ENCODE data around the gene NLRP4.

NLRP4 gene, protein sequence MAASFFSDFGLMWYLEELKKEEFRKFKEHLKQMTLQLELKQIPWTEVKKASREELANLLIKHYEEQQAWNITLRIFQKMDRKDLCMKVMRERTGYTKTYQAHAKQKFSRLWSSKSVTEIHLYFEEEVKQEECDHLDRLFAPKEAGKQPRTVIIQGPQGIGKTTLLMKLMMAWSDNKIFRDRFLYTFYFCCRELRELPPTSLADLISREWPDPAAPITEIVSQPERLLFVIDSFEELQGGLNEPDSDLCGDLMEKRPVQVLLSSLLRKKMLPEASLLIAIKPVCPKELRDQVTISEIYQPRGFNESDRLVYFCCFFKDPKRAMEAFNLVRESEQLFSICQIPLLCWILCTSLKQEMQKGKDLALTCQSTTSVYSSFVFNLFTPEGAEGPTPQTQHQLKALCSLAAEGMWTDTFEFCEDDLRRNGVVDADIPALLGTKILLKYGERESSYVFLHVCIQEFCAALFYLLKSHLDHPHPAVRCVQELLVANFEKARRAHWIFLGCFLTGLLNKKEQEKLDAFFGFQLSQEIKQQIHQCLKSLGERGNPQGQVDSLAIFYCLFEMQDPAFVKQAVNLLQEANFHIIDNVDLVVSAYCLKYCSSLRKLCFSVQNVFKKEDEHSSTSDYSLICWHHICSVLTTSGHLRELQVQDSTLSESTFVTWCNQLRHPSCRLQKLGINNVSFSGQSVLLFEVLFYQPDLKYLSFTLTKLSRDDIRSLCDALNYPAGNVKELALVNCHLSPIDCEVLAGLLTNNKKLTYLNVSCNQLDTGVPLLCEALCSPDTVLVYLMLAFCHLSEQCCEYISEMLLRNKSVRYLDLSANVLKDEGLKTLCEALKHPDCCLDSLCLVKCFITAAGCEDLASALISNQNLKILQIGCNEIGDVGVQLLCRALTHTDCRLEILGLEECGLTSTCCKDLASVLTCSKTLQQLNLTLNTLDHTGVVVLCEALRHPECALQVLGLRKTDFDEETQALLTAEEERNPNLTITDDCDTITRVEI

DNA sequence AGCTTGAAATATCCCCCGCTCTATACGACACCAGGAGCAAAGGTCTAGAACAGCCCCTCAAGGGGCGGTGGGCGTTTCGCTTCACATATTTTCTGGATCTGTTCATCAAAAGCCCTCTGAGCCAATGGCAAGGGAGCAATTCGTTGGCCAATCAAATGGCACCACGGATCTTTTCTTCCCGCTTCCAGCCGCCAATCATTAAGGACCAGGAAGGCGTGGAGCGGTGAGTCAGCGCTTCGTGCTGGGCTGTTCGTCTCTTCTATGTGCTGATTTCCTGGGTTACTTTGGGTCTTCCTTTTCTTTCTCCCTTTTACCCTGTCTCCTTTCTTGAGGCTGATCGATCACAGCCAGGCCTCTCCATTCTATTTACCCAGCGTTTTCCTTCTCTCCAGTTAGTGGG, at the start of gene NLRP4:
Gene NLRP4 (plus strand): TSS at position 201 of the 400 bp plus-strand sequence. CDS start 15,541 bp downstream, outside the sequence.
- no peak for DNase-seq

DNA sequence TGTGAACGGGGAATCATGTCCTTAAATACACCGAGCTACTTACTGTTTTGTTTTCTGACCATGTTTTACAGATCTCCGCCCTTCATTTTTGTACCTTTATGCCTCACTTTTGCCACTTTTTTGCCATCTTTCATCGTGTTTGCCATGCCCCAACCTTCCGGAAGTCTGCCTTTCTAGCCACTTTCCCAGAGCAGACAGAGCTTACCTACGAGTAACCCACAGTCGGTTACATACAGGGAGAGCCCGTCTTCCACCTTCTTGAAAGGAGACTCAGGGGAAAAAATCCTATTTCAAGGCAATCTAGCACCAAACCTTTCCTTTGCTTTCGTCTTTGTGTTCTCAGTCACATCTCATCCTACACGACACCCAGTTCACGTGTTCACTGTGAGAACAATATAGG, 41.3 kb upstream of the NLRP4 start:
- no peak for DNase-seq

DNA sequence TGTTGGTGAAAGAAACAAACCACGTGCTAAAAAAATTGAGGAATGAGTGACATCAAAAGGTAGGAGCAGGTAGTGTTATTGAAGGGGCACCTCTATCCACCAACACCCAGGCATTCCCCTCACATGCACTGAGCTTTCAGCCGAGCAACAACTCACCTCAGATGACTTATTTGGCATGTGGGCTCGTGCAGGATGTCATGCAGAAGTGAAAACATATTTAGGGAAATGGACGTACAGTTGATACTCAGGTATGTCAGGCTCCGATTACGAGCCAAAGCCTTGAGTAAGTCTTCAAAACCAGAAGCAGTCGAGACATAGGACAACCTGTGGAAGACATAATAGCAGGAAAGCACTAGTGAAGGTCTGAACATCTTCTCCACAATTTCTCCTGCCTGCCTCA, 34.9 kb upstream of the NLRP4 start:
- no peak for DNase-seq

DNA sequence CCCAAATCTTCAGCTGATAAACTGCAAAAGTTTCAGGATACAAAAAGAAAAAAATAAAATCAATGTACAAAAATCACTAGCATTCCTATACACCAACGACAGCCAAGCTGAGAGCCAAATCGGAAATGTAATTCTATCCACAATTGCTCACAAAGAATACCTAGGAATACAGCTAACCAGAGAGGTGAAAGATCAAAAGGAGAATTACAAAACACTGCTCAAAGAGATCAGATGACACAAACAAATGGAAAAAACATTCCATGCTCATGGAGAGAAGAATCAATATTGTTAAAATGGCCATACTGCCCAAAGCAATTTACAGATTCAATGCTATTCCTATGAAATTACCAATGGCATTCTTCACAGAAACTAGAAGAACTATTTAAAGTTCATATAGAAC, 34.1 kb upstream of the NLRP4 start:
- no peak for DNase-seq

DNA sequence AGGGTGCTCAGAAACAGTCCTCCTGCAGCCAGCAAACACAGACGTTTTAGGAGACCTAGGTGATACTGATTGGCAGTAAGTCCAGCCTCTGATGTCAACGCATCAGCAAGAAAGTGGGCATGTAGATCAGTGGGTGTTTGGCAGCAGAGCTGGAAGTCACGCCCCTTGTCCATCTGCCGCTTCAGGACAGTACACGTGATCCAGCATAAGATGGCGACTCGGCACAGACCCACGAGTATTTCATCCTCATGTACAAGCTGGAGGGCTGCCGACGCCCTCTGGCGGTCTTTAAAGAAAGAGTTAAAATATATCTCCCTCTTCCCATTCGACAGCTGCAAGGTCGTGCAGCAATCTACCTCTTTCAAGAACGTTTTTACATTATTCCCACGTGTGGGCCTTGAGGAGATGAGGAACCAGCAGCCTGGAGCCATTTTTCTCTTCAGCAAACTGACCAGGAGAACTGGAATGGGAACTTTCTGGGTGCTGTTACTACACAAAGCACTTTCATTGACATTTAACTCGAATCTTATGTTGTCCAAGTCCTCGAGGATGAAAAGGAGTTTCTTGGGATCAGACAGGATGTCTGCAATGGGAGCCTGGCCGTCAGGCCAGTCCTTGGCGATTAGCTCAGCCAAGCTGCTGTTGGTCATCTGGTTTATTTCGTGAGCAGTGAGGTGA, 26.8 kb upstream of the NLRP4 start:
- peak; percentile 2 for DNase-seq

DNA sequence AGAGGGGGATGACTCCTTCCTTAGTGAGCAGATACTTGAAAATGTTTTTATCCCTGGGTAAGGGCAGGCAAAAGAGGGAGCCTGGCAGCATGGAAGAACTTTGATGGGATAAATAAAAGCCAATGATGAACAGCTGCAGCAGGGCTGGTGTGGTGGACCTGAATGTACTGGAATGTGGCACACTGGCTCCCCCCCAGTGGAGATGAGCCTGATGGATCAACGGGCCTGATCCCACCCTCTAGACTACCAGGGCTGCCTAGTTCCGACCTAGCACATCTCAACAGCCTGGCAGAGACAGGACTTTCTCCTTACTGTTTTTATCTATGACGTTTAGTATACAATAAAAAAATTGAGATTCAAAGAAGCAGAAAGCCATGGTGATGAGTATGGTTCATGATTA, 25.0 kb upstream of the NLRP4 start:
- DNase-seq = no peak

DNA sequence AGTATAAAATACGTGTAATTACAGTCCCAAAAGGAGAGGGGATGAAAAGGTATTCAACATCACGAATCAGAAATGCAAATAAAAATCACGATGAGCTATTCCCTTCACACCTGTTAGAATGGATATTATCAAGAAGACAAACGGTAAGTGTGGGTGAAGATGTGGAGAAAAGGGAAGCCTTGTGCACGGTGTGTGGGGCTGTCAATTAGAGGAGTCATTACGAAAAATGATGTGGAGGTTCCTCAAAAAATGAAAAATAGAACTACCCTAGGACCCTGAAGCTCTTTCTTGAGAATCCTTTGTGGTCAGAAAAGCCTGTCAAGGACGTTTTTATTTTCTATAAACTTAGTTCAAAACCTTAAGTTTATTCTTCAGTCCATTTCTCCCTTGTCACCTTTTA, 23.9 kb upstream of the NLRP4 start:
- DNase-seq = no peak

DNA sequence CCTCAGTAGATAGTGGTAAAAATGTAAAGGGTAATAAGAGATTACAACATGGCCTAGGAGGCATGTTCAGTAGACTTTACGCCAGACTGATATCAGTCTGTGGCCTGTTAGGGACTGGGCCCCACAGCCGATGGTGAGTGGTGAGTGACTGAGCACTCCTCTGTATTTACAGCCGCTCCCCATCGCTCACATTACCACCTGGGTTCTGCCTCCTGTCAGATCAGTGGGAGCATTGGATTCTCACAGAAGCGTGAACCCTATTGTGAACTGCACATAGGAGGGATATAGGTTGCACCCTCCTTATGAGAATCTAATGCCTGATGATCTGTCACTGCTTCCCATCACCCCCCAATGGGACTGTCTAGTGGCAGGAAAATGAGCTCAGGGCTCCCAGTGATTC, 22.4 kb upstream of the NLRP4 start:
- DNase-seq = no peak

DNA sequence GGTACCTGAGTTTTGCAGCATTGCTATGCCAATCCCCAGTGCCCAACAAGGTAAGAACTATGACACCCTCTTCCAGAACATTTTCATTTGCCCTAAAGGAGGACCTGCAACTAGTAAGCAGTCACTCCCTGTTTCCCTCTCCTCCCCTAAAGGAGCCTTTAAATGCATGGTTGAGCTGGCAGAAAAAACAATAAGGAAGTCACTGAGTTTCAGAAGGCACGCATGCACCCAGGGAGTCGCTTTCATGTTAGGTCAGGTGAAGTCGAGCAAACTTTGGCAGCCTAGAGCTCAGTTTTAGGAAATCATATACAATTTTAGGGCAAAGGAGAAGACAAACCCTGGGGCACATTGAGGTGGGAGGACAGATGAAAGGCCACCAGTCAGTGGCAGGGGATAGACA, 16.3 kb upstream of the NLRP4 start:
- DNase-seq = no peak

DNA sequence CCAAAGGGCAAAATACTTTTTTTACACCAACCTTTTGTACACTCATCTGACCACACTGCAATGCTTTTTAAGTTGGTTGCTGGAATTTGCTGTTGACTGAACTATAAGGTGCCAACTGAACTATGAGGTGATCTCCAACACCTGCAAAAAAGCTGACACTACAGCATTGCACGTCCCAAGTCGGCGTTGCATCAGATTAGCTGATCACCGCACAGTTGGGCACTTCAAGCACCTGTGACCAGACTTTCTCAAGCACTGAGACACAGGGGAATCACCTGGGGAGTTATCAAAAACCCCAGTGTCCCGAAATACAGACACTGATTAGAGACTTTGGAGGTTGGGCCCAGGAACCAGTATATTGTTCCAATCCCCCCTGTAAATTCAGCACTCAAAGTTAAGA, 5.7 kb upstream of the NLRP4 start:
- no peak for DNase-seq

DNA sequence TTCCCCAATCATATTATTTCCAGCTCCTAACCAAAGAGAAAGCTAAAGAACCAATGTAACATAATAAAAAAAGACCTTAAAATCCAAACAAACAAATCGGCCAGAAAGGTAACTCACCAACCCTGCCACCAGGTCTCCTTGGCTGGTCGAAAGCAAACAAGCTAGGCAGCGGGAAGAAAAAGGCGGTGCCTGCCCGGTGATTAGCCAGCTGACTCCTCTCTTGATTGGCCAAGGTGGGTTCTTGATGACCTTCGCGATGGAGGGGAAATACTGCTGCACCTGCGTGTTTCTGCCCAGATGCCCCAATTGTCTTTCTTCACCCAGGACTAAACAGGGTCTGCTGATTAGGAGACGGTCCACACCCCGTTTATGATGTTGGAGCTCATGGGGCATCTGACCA, 4.5 kb upstream of the NLRP4 start, which contains the start of gene NLRP11:
Gene NLRP11 (minus strand): TSS at position 154 of the 400 bp plus-strand sequence. CDS start 13,825 bp downstream, outside the sequence.
- DNase-seq = no peak

DNA sequence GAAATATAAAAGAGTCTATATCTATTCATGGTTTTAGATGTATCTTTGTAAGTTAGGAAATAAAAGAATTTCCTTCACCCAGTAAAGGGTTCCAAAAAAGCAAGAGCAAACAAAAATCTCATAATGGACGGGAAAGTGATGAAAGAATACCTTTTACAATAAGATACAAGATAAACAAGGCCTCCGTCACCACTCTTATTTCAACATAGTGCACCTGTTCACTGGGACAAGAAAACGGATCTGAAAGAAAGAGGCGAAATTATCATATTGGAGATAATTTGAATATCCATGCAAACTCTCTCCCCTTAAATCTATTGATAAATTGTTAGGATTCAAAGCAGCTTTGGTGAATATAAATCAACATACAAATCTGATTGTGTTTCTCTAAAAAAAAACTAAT, 3.7 kb upstream of the NLRP4 start:
- no peak for DNase-seq

DNA sequence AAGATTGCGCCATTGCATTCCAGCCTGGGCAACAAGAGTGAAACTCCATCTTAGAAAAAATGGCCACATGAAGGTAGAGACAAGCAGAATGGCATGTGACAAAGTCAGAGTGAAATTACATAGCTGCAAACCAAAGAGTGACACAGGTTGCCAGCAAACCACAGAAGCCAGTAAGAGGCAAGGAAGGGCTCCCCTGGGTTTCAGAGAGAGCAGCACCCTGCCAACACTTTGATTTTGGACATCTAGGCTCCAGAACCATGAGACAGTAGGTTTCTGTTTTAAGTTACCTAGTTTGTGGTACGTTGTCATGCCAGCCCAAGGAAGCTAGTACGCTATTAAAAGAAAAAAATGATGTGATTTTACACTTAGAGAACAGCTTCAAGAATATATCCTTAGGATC, 1.9 kb downstream of the NLRP4 start:
- DNase-seq = no peak

DNA sequence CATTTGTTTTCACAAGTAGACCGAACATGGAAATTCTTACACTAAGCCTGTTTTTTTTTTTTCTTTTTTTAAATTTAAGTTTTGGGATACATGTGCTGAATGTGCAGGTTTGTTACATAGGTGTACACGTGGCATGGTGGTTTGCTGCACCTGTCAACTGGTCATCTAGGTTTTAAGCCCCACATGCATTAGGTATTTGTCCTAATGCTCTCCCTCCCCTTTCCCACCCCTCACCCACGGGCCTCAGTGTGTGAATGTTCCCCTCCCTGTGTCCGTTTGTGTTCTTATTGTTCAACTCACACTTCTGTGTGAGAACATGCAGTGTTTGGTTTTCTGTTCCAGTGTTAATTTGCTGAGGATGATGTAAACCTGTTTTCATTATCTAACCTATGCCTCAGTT, 2.6 kb downstream of the NLRP4 start:
- no peak for DNase-seq

DNA sequence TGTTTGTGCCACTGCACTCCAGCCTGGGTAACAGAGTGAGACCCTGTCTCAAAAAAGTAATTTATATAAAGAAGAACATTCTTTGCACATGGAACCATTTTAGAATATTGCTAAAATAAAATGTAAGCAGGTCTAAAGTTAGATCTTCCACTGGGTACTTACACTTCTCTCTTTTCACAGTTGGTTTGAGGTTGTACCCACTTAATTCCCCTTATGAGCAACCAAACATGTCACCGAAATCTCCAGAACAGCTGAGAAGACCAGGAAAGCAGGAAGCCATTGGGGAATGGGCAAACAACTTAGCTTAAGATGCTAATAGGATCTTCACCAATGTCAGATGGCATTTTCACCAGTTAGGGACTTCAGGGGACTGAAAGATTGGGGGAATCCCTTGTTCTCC, 18.8 kb downstream of the NLRP4 start:
- DNase-seq = no peak

DNA sequence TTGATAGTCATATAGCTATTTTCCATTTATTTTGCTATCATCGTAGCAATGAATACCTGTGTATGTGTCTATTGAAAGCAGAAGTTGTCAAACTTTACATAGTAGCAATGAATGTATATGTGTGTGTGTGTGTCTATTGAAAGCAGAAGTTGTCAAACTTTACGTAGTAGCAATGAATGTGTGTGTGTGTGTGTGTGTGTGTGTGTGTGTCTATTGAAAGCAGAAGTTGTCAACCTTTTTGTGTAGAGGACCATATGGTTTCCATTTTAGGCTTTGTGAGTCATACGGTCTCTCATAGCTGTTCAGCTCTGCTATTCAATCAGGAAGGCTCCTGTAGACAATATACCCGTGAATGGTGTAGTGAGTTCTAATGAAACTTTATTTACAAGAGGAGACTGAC, 20.8 kb downstream of the NLRP4 start:
- DNase-seq = no peak

DNA sequence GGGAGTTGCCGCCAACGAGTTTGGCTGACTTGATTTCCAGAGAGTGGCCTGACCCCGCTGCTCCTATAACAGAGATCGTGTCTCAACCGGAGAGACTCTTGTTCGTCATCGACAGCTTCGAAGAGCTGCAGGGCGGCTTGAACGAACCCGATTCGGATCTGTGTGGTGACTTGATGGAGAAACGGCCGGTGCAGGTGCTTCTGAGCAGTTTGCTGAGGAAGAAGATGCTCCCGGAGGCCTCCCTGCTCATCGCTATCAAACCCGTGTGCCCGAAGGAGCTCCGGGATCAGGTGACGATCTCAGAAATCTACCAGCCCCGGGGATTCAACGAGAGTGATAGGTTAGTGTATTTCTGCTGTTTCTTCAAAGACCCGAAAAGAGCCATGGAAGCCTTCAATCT, 21.6 kb downstream of the NLRP4 start:
- DNase-seq = no peak

DNA sequence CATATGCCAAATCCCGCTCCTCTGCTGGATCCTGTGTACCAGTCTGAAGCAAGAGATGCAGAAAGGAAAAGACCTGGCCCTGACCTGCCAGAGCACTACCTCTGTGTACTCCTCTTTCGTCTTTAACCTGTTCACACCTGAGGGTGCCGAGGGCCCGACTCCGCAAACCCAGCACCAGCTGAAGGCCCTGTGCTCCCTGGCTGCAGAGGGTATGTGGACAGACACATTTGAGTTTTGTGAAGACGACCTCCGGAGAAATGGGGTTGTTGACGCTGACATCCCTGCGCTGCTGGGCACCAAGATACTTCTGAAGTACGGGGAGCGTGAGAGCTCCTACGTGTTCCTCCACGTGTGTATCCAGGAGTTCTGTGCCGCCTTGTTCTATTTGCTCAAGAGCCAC, 22.1 kb downstream of the NLRP4 start:
- no peak for DNase-seq

DNA sequence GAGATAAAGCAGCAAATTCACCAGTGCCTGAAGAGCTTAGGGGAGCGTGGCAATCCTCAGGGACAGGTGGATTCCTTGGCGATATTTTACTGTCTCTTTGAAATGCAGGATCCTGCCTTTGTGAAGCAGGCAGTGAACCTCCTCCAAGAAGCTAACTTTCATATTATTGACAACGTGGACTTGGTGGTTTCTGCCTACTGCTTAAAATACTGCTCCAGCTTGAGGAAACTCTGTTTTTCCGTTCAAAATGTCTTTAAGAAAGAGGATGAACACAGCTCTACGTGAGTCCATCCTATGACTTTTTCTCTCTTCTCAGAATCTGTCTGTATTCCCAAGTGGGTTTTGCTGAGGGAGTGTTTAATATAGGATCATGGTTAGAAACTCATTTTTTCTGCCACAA, 22.6 kb downstream of the NLRP4 start:
- no peak for DNase-seq

DNA sequence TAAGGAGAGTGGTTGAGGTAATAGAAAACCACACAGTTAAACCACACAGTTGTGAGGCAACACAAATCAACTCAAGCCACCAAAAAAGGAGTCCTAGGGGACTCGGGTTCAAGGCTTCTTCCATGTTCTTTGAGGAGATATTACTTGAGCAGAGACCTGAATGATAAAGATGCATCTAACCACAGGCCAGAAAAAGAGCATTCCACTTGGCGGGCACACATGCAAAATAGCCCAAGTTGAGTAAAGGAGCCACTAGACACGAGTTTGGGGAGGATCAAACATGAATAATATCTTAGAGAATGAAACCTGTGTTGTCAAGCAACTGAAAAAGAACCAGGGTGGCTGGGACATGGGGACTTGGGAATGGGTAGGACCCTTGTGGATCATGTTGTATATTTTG, 30.2 kb downstream of the NLRP4 start:
- no peak for DNase-seq

DNA sequence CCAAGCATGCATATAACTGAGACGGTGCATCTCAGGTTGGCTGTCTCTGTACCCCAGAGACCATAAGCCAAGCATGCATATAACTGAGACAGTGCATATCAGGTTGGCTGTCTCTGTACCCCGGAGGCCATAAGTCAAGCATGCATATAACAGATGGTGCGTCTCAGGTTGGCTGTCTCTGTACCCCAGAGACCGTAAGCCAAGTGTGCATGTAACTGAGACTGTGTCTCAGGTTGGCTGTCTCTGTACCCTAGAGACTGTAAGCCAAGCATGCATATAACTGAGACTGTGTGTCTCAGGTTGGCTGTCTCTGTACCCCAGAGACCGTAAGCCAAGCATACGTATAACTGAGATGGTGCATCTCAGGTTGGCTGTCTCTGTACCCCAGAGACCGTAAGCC, 30.8 kb downstream of the NLRP4 start:
- DNase-seq = no peak

DNA sequence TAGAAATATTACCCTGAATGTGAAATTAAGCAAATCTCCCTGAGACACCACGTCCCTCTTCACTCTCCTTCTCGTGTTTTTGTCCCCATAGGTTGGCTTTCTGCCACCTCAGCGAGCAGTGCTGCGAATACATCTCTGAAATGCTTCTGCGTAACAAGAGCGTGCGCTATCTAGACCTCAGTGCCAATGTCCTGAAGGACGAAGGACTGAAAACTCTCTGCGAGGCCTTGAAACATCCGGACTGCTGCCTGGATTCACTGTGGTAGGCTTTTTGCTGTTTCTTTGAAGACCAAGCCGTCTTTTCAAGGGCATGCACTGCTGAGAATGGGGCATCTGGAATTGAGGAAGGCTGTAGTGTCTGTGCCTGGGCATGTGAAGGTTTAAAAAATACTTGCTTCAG, 34.4 kb downstream of the NLRP4 start:
- no peak for DNase-seq

DNA sequence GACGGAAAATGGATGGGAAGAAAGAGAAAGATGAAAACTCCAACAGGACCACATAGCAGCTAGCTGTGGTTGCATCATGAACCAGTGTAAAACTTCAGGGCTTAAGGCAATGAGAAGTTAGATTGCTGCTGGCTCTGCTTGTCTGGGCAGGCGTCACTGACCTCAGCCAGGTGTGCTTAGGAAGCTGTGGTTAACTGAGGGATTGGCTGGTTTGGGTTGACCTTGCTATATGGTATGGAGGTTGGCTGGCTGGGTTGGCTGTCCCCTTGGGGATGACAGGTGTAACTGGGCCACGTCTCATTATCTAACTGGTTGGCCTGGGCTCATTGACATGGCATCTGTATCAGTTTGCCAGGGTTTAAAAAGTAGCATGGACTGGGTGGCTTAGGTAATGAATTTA, 40.9 kb downstream of the NLRP4 start:
- no peak for DNase-seq
